HL-60 (cell line): Measurements from ENCODE around the gene GRHL3.

Experiments
- CTCF ChIP-seq: IDR thresholded peaks from one replicate; pipeline ENCODE4 v1.5.1; 2011; ENCODE audit warnings: low read length, control low read depth, inconsistent platforms; ENCODE audit not compliant: insufficient read depth
- POLR2AphosphoS5 ChIP-seq: IDR thresholded peaks from 2 replicates; pipeline ENCODE4 v1.6.1; 2012; ENCODE audit warnings: low read depth

GRCh38 chr1:24340770-24341169 is 21.6 kb downstream of the GRHL3 start:
- TF ChIP-seq CTCF (no peak), POLR2AphosphoS5 (no peak)
